Measurements from ENCODE around the gene DHRS7. TPM values are rescaled to one million over a fixed set of nuclear protein-coding genes. Genes with fewer than 3 reads are reported as not detected.

DHRS7 gene
- total and polyA plus RNA-seq, 8 donors = 29.4 to 65.4 (median 37.9) TPM

DNA sequence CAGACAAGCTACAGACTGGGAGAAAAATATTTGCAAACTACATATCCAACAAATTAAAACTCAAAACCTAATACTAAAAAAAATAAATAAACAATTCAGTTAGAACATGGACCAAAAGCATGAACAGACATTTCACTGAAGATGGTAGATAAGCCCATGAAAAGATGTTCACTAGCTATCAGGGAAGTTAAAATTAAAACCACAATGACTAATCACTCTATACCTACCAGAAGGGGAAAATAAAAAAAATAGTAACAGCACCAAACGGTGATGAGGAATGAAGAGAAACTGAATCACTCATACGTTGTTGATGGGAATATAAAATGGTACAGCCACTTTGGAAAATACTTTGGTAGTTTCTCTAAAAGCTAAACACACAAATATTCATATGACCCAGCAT, 31.1 kb upstream of the DHRS7 start:
- Histone ChIP-seq H3K9me3 (no peaks in the 10 kb centered on the region), H3K27me3 (no peaks in the 10 kb centered on the region), H3K4me3 (no peak overlapping the region), H3K4me1 (no peaks in the 10 kb centered on the region), H3K36me3 (no peaks in the 10 kb centered on the region), H3K27ac (no peak overlapping the region)
- intact Hi-C loops (cut with DNase I) = loop anchor here in 1 of 3 donors (10.0 kb wide), 1 partner anchor 231 kb away; no protein-coding TSS in a partner anchor
- 46 to 51% methylated on average over 2 of the region's 2 CpGs for WGBS, 2 donors
- no peak for DNase-seq
- TF ChIP-seq CTCF (IDR thresholded peaks at IDR 0.05) = no peak
- no peak for ATAC-seq
- FAIRE-seq = no peak

GRCh38 chr14:60195179-60195810, 30.1 kb upstream of the DHRS7 start:
- intact Hi-C loops (cut with DNase I) = loop anchor here in 1 of 3 donors (10.0 kb wide), 1 partner anchor 230 kb away; no protein-coding TSS in a partner anchor
- Histone ChIP-seq H3K4me3 (no peak overlapping the region), H3K36me3 (no peaks in the 10 kb centered on the region), H3K9me3 (no peaks in the 10 kb centered on the region), H3K27me3 (no peaks in the 10 kb centered on the region), H3K27ac (no peak overlapping the region), H3K4me1 (no peaks in the 10 kb centered on the region)
- FAIRE-seq = no peak
- ATAC-seq = peak in 3 of 4 donors; percentile 24 to 71 (median 28)
- no peak for TF ChIP-seq CTCF (IDR thresholded peaks at IDR 0.05)
- WGBS, 2 donors = 71 to 84% methylated on average over 5 of the region's 5 CpGs
- no peak for DNase-seq

DNA sequence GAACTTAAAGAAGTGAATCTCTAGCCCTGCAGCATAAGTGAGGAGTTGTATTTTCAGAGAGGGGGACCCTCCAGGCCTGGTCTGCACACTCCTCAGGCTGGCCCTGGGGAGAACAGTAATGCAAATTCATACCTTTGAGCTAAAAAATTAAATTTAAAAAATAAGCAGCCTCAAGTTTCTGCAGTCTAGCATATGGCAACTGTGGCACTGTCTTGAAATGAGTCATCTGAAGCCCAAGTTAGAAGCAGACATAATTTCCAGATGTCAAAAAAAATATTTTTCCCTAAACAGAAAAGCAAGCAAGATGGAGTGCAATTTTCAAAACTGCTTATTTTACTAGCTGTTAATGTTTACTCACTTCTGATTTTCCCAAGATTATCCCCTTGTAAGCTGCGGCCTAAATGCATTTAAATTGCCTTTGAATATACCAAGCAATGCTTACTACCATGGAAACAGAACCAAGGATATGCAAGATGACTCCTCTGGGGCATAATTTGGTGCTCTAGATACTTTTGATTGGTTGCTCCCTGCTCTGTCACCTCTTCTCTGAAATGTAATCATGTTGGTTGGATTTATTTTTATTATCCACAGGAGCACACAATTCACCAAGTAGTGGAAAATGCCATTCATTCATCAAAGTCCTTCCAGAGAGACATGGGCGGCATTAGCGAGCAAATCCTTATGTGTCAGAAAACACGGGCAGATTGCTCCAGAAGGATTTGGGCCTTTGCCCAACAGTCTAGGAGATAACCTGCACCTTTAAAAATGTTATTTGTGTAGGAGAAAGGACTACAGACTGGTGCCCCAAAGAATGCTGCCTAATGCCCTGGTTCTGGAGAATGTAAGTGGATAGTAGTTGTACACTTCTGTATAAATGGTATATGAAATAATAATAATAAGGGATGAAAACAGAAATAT, 25.0 kb upstream of the DHRS7 start:
- intact Hi-C loops (cut with DNase I) = loop anchor here (10.0 kb wide), 2 partner anchors 125 to 225 kb away; no protein-coding TSS in a partner anchor
- WGBS, 2 donors = 73 to 83% methylated on average over 4 of the region's 4 CpGs
- no peak for FAIRE-seq
- no peaks in the 10 kb centered on the region for H3K36me3 ChIP-seq
- DNase-seq = no peak
- H3K27ac ChIP-seq = no peak overlapping the region
- H3K27me3 ChIP-seq = no peaks in the 10 kb centered on the region
- no peak for TF ChIP-seq CTCF (IDR thresholded peaks at IDR 0.05)
- no peak for ATAC-seq
- H3K9me3 ChIP-seq = no peaks in the 10 kb centered on the region
- no peaks in the 10 kb centered on the region for H3K4me1 ChIP-seq
- no peak overlapping the region for H3K4me3 ChIP-seq

- FAIRE-seq = no peak
- WGBS, 2 donors = 57 to 65% methylated on average over 1 of the region's 1 CpG
Observed at GRCh38 chr14:60188696-60189095, 23.5 kb upstream of the DHRS7 start.

More at GRCh38 chr14:60188696-60189095, 23.5 kb upstream of the DHRS7 start:
- intact Hi-C loops (cut with DNase I) = loop anchor here in 2 of 3 donors (10.0 kb wide), 2 partner anchors 124 to 224 kb away; no protein-coding TSS in a partner anchor
- DNase-seq (no peak), ATAC-seq (no peak)
- TF ChIP-seq CTCF (IDR thresholded peaks at IDR 0.05) = no peak
- H3K9me3 ChIP-seq = no peaks in the 10 kb centered on the region
- no peaks in the 10 kb centered on the region for H3K4me1 ChIP-seq
- H3K27ac ChIP-seq = no peak overlapping the region
- no peak overlapping the region for H3K4me3 ChIP-seq
- no peaks in the 10 kb centered on the region for H3K27me3 ChIP-seq
- H3K36me3 ChIP-seq = no peaks in the 10 kb centered on the region

Measured in pancreas (tissue), 10 donors.